ENCODE data around the gene TLE5. TPM values are rescaled to one million over a fixed set of nuclear protein-coding genes. Genes with fewer than 3 reads are reported as not detected.
A peak's percentile ranks its signal among the peaks of the same experiment; 100 is the strongest.

Gene TLE5
- total RNA-seq, 1 donor from 2014 or later: 258 TPM

GRCh38 chr19:3066482-3067049 lies 4.3 kb upstream of the TLE5 start:
- Mint-ChIP-seq H3K36me3 (ENCODE audit: unreplicated experiment) (no peaks in the 10 kb centered on the region), H3K4me3 (ENCODE audit: unreplicated experiment) (no peak overlapping the region), H3K9me3 (ENCODE audit: unreplicated experiment) (no peaks in the 10 kb centered on the region), H3K27me3 (ENCODE audit: unreplicated experiment) (peaks cover 3% of the 10 kb centered on the region), H3K4me1 (ENCODE audit: low read depth, unreplicated experiment) (peaks cover under 1% of the 10 kb centered on the region), H3K27ac (ENCODE audit: unreplicated experiment) (no peak overlapping the region)
- DNase-seq: no peak
- TF ChIP-seq, protein P1, sequence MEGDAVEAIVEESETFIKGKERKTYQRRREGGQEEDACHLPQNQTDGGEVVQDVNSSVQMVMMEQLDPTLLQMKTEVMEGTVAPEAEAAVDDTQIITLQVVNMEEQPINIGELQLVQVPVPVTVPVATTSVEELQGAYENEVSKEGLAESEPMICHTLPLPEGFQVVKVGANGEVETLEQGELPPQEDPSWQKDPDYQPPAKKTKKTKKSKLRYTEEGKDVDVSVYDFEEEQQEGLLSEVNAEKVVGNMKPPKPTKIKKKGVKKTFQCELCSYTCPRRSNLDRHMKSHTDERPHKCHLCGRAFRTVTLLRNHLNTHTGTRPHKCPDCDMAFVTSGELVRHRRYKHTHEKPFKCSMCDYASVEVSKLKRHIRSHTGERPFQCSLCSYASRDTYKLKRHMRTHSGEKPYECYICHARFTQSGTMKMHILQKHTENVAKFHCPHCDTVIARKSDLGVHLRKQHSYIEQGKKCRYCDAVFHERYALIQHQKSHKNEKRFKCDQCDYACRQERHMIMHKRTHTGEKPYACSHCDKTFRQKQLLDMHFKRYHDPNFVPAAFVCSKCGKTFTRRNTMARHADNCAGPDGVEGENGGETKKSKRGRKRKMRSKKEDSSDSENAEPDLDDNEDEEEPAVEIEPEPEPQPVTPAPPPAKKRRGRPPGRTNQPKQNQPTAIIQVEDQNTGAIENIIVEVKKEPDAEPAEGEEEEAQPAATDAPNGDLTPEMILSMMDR (IDR thresholded peaks at IDR 0.05; ENCODE audit: partially characterized antibody, unreplicated experiment): no peak

- TF ChIP-seq, protein P1 (IDR thresholded peaks at IDR 0.05; ENCODE audit: partially characterized antibody, unreplicated experiment): no peak
- no peak for DNase-seq
- no peaks in the 10 kb centered on the region for H3K9me3 Mint-ChIP-seq (ENCODE audit: unreplicated experiment)
- peaks cover 3% of the 10 kb centered on the region for H3K27me3 Mint-ChIP-seq (ENCODE audit: unreplicated experiment)
- H3K4me1 Mint-ChIP-seq (ENCODE audit: low read depth, unreplicated experiment): no peaks in the 10 kb centered on the region
- H3K27ac Mint-ChIP-seq (ENCODE audit: unreplicated experiment): no peak overlapping the region
- H3K4me3 Mint-ChIP-seq (ENCODE audit: unreplicated experiment): no peak overlapping the region
- H3K36me3 Mint-ChIP-seq (ENCODE audit: unreplicated experiment): no peaks in the 10 kb centered on the region
Observed at GRCh38 chr19:3065675-3066357, 3.5 kb upstream of the TLE5 start.

- H3K27ac Mint-ChIP-seq (ENCODE audit: unreplicated experiment): no peak overlapping the region
- no peaks in the 10 kb centered on the region for H3K4me1 Mint-ChIP-seq (ENCODE audit: low read depth, unreplicated experiment)
- no peak for DNase-seq
- TF ChIP-seq, protein P1 (IDR thresholded peaks at IDR 0.05; ENCODE audit: partially characterized antibody, unreplicated experiment): no peak
- no peak overlapping the region for H3K4me3 Mint-ChIP-seq (ENCODE audit: unreplicated experiment)
- no peaks in the 10 kb centered on the region for H3K9me3 Mint-ChIP-seq (ENCODE audit: unreplicated experiment)
- H3K27me3 Mint-ChIP-seq (ENCODE audit: unreplicated experiment): peaks cover 5% of the 10 kb centered on the region
- H3K36me3 Mint-ChIP-seq (ENCODE audit: unreplicated experiment): no peaks in the 10 kb centered on the region
Observed at GRCh38 chr19:3064011-3064330, 1.7 kb upstream of the TLE5 start.

DNA sequence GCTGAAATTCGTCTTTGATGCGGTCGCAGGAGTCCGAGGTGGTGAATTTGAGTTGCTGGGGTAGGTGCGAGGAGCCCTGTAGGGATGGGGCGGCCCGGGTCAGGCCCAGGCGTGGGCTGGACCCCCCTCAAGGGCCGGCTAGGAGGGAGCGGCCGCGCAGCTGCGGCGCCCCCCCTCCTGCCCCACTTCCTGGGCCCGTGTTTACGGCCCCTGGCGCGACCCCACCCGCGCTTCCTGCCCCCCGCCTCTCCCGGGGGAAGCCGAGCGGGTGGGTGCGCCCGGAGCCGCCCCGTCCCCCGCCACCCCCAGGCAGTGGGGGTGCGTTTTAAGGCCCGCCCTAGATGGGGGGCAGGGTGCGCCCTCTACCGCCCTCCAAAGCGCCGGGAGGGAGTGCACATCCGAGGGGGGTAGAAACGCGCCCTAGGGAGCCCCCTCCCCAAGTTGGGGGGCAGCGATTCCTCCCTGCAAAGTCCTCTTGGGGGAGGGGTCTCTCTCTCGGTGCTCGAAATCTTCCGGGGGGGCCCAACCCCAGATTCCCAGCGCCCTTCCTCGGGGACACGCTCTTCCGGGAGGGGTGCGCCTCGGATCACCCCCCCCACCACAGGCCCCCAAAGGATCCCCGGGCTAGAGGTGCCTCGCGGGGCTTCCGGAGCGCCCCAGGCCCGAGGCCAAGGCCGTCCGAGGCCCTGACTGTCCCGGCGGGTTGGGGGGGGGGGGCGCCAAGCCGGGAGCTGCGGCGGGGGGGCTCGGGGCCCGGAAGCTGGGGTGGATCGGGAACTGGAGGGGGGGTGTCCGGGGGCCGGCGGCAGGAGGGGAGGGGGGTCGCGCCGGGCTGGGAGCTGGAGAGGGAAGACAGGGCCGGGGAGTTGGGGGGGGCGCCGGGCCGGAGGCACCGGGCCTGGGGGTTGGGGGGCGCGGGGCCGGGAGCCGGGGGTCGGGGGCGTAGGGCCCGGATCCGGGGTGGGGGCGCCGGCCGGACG lies 823 bp downstream of the TLE5 start:
- TF ChIP-seq, protein P1 (IDR thresholded peaks at IDR 0.05; ENCODE audit: partially characterized antibody, unreplicated experiment): no peak
- DNase-seq: no peak
- Mint-ChIP-seq H3K4me1 (ENCODE audit: low read depth, unreplicated experiment) (peaks cover 6% of the 10 kb centered on the region), H3K4me3 (ENCODE audit: unreplicated experiment) (peak overlapping the region; percentile 53), H3K27ac (ENCODE audit: unreplicated experiment) (peak overlapping the region; percentile 3), H3K36me3 (ENCODE audit: unreplicated experiment) (no peaks in the 10 kb centered on the region), H3K9me3 (ENCODE audit: unreplicated experiment) (no peaks in the 10 kb centered on the region), H3K27me3 (ENCODE audit: unreplicated experiment) (peaks cover 15% of the 10 kb centered on the region)

Data from glutamatergic neuron (in vitro differentiated cells).